Duodenal mucosa (tissue), 2 donors: Measurements from ENCODE around the gene GSTCD.
"Not testable (repeated sequence)": the region's sequence is repeated elsewhere in the genome, so short reads cannot be mapped to it uniquely, and the experiment has no call there.

Source experiments
- H3K27ac ChIP-seq: one replicate; pipeline ENCODE4 v1.7.0; 2013; ENCODE audit warnings: low read depth, low read length
- H3K27me3 ChIP-seq, 2 donors: one replicate each; pipeline ENCODE4 v1.7.0; 2013; ENCODE audit warnings: low read length in 2 of 2, control low read depth in 1 of 2; ENCODE audit not compliant: insufficient read depth in 2 of 2, control insufficient read depth in 1 of 2
- H3K36me3 ChIP-seq, 2 donors: one replicate each; pipeline ENCODE4 v1.7.0; 2013; ENCODE audit warnings: low read length in 2 of 2, control low read depth in 1 of 2; ENCODE audit not compliant: insufficient read depth in 2 of 2, control insufficient read depth in 1 of 2
- H3K4me1 ChIP-seq, 2 donors: one replicate each; pipeline ENCODE4 v1.7.0; 2013; ENCODE audit warnings: low read length in 2 of 2, control low read depth in 1 of 2; ENCODE audit not compliant: insufficient read depth in 2 of 2, control insufficient read depth in 1 of 2
- H3K4me3 ChIP-seq, 2 donors: one replicate each; pipeline ENCODE4 v1.7.0; 2013; ENCODE audit warnings: low read length in 2 of 2, low read depth in 1 of 2
- H3K9ac ChIP-seq, 2 donors: one replicate each; pipeline ENCODE4 v1.7.0; 2013; ENCODE audit warnings: low read length in 2 of 2, low read depth in 1 of 2
- H3K9me3 ChIP-seq, 2 donors: one replicate each; pipeline ENCODE4 v1.7.0; 2013; ENCODE audit warnings: low read length in 2 of 2, control low read depth in 1 of 2; ENCODE audit not compliant: control insufficient read depth in 1 of 2

Gene GSTCD

GRCh38 chr4:105712766-105713165, 4.2 kb downstream of the GSTCD start:
- H3K27me3 ChIP-seq = no peaks in the 10 kb centered on the region
- H3K4me3 ChIP-seq = no peak overlapping the region
- peaks cover 6 to 8% of the 10 kb centered on the region in 2 donors for H3K4me1 ChIP-seq
- no peak overlapping the region for H3K9ac ChIP-seq
- H3K27ac ChIP-seq = no peak overlapping the region
- no peaks in the 10 kb centered on the region for H3K36me3 ChIP-seq
- H3K9me3 ChIP-seq = no peaks in the 10 kb centered on the region

- no peaks in the 10 kb centered on the region for H3K36me3 ChIP-seq
- no peak overlapping the region for H3K27ac ChIP-seq
- peaks cover 6 to 7% of the 10 kb centered on the region in 2 donors for H3K4me1 ChIP-seq
- H3K9ac ChIP-seq = no peak overlapping the region
- no peaks in the 10 kb centered on the region for H3K9me3 ChIP-seq
- peak overlapping the region in 1 of 2 donors; percentile 13 for H3K4me3 ChIP-seq
- H3K27me3 ChIP-seq = no peaks in the 10 kb centered on the region
Observed at GRCh38 chr4:105714071-105714521, 5.5 kb downstream of the GSTCD start.

DNA sequence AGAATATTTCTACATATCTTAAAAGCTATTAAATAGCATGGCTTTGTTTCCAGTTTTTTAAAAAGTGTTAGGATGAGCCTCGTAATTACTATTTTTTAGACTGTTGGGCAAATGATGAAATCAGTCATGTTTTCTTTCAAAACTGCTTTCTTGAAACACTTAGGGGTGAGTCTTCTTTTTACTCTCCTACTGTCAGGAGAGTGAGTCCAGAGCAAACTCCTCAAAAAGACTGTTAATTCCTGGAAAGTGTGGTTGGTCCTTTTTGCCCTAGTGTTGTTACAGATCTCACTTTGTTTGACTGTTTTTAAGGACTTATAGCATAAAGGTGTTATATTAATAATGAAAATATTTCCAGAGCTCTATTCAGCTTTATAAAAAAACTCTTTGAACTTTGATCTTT, 6.3 kb downstream of the GSTCD start:
- Histone ChIP-seq H3K9ac (no peak overlapping the region), H3K27me3 (no peaks in the 10 kb centered on the region), H3K4me1 (no peaks in the 10 kb centered on the region), H3K27ac (no peak overlapping the region), H3K36me3 (peaks cover 0 to under 1% of the 10 kb centered on the region in 2 donors), H3K4me3 (no peak overlapping the region), H3K9me3 (no peaks in the 10 kb centered on the region)

- no peaks in the 10 kb centered on the region for H3K27me3 ChIP-seq
- no peak overlapping the region for H3K9ac ChIP-seq
- no peaks in the 10 kb centered on the region for H3K9me3 ChIP-seq
- peaks cover 0 to 3% of the 10 kb centered on the region in 2 donors for H3K36me3 ChIP-seq
- H3K27ac ChIP-seq = no peak overlapping the region
- H3K4me3 ChIP-seq = no peak overlapping the region
- no peaks in the 10 kb centered on the region for H3K4me1 ChIP-seq
Observed at GRCh38 chr4:105715692-105716278, 7.2 kb downstream of the GSTCD start.

- Histone ChIP-seq H3K27me3 (no peaks in the 10 kb centered on the region), H3K9me3 (no peaks in the 10 kb centered on the region), H3K4me3 (no peak overlapping the region), H3K36me3 (peaks cover 0 to 3% of the 10 kb centered on the region in 2 donors), H3K4me1 (no peaks in the 10 kb centered on the region), H3K27ac (no peak overlapping the region), H3K9ac (no peak overlapping the region)
Observed at GRCh38 chr4:105719204-105719603, 10.6 kb downstream of the GSTCD start.

DNA sequence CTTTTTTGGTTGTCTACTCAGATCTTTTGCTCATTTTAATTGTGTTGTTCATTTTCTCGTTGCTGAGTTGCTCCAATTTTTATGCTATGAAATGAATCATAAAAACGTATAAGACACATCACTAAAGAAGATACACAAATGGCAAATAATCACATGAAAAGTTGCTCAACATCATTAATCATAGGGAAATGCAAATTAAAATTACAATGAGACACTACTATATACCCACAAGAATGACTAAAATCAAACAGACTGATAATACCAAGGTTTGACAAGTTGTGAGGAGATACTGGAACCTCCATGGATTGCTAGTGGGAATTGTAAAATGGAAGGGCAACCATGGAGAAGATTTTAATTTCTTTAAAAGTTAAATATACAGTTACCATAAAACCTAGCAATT, 17.0 kb downstream of the GSTCD start:
- H3K4me1 ChIP-seq = no peaks in the 10 kb centered on the region
- H3K36me3 ChIP-seq = no peaks in the 10 kb centered on the region
- no peaks in the 10 kb centered on the region for H3K27me3 ChIP-seq
- H3K9ac ChIP-seq = no peak overlapping the region
- no peak overlapping the region for H3K27ac ChIP-seq
- no peak overlapping the region for H3K4me3 ChIP-seq
- H3K9me3 ChIP-seq = no peaks in the 10 kb centered on the region

DNA sequence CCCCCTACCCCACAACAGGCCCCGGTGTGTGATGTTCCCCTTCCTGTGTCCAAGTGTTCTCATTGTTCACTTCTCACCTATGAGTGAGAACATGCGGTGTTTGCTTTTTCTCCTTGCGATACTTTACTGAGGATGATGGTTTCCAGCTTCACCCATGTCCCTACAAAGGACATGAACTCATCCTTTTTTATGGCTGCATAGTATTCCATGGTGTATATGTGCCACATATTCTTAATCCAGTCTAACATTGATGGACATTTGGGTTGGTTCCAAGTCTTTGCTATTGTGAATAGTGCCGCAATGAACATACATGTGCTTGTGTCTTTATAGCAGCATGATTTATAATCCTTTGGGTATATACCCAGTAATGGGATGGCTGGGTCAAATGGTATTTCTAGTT, 21.3 kb downstream of the GSTCD start:
- not testable (repeated sequence) for H3K4me3 ChIP-seq, H3K27ac ChIP-seq, H3K4me1 ChIP-seq, H3K9me3 ChIP-seq, H3K9ac ChIP-seq, H3K27me3 ChIP-seq, H3K36me3 ChIP-seq

- H3K9ac ChIP-seq = not testable (repeated sequence)
Observed at GRCh38 chr4:105735217-105735616, 26.6 kb downstream of the GSTCD start.

DNA sequence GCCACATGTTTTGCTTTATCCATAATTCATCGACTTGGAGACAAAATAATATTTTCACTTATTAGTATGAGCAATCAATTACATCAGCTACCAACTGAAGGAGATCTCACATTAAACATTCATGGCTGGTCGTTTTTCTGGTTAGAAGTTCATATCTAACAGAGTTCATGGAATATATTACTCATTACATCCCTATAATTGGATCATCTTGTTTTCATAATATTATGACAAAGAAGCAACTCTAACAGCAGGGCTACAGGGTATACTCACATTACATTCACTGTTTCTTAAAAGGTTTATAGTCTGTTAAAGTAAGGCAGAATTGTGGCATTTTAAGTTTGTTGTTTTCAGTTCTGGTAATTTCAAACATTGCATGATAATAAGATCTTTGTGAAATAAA, 33.0 kb downstream of the GSTCD start:
- Histone ChIP-seq H3K9me3 (peaks cover 3 to 9% of the 10 kb centered on the region in 2 donors), H3K27me3 (no peaks in the 10 kb centered on the region), H3K27ac (no peak overlapping the region), H3K4me3 (no peak overlapping the region), H3K9ac (no peak overlapping the region), H3K36me3 (peaks cover 0 to 5% of the 10 kb centered on the region in 2 donors), H3K4me1 (no peaks in the 10 kb centered on the region)

More at GRCh38 chr4:105735217-105735616, 26.6 kb downstream of the GSTCD start:
- not testable (repeated sequence) for H3K36me3 ChIP-seq, H3K4me1 ChIP-seq, H3K27ac ChIP-seq, H3K9me3 ChIP-seq, H3K27me3 ChIP-seq, H3K4me3 ChIP-seq

DNA sequence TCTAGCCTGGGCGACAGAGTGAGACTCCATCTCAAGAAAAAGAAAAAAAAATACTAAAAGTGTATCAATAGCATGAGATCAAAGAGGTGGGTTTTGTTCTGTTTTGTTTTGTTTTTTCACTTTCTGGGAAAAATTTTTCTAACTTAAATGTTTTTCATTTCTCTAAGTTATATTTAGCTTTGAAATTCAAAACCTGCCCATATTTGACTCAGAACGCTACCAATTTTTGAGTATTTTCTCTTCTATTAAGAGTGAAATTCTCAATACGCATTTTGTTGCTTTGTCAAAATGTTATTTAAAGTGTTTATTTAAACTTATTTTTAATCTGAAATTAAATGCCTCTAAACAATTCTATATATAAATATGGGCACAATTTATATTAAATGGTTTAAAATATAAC, 39.6 kb downstream of the GSTCD start:
- H3K27ac ChIP-seq = no peak overlapping the region
- H3K4me1 ChIP-seq = no peaks in the 10 kb centered on the region
- H3K9ac ChIP-seq = no peak overlapping the region
- H3K27me3 ChIP-seq = no peaks in the 10 kb centered on the region
- no peaks in the 10 kb centered on the region for H3K36me3 ChIP-seq
- H3K4me3 ChIP-seq = no peak overlapping the region
- H3K9me3 ChIP-seq = no peaks in the 10 kb centered on the region
